Skeletal muscle cell (primary cell): ENCODE measurements around the gene GJB2.
A peak's percentile ranks its signal among the peaks of the same experiment; 100 is the strongest.

Experiments
- DNase-seq: peaks from one replicate; pipeline ENCODE4 v3.0.0-alpha.2; 2010; ENCODE audit warnings: low read depth
- H3K4me3 ChIP-seq: 2 replicates; pipeline ENCODE4 v1.5.1; 2011; ENCODE audit warnings: low read depth, mild to moderate bottlenecking, control low read depth, low read length, moderate library complexity

GJB2 gene

GRCh38 chr13:20192836-20193161 is at the start of gene GJB2:
Gene GJB2, minus strand, starts transcription at chr13:20192938. Its CDS starts 3,357 bp downstream, at chr13:20189581.
- no peak for DNase-seq

GRCh38 chr13:20241593-20241992 is 48.9 kb upstream of the GJB2 start:
- no peak for DNase-seq
- H3K4me3 ChIP-seq: no peak overlapping the region

More at GRCh38 chr13:20192836-20193161, at the start of gene GJB2:
- peak within 1 kb of the TSS; percentile 51 for H3K4me3 ChIP-seq

- no peak for DNase-seq
- H3K4me3 ChIP-seq: no peak overlapping the region
These were observed 47.0 kb upstream of the GJB2 start for GRCh38 chr13:20239748-20240147.

GRCh38 chr13:20232556-20233277 is 40.0 kb upstream of the GJB2 start:
- no peak for DNase-seq
- H3K4me3 ChIP-seq: no peak overlapping the region

- no peak within 1 kb of the TSS for H3K4me3 ChIP-seq
- no peak for DNase-seq
These were observed 39.3 kb upstream of the GJB2 start, which contains the start of gene GJB6 for GRCh38 chr13:20231839-20232555. Gene GJB6, minus strand, starts transcription at chr13:20232319. Its CDS starts 8,839 bp downstream, at chr13:20223480.

GRCh38 chr13:20230913-20231838 is 38.4 kb upstream of the GJB2 start:
- no peak overlapping the region for H3K4me3 ChIP-seq
- DNase-seq: no peak

- DNase-seq: no peak
- H3K4me3 ChIP-seq: no peak overlapping the region
These were observed 35.0 kb upstream of the GJB2 start for GRCh38 chr13:20227730-20228129.

GRCh38 chr13:20227288-20227687 is 34.5 kb upstream of the GJB2 start:
- DNase-seq: no peak
- H3K4me3 ChIP-seq: no peak overlapping the region

- no peak overlapping the region for H3K4me3 ChIP-seq
- no peak for DNase-seq
These were observed 29.8 kb upstream of the GJB2 start for GRCh38 chr13:20222553-20222952.

GRCh38 chr13:20221772-20222171 is 29.0 kb upstream of the GJB2 start:
- DNase-seq: no peak
- H3K4me3 ChIP-seq: no peak overlapping the region

- no peak overlapping the region for H3K4me3 ChIP-seq
- DNase-seq: no peak
These were observed 26.8 kb upstream of the GJB2 start for GRCh38 chr13:20219577-20219976.

- no peak overlapping the region for H3K4me3 ChIP-seq
- DNase-seq: no peak
These were observed 24.4 kb upstream of the GJB2 start for GRCh38 chr13:20217168-20217567.

- H3K4me3 ChIP-seq: no peak overlapping the region
- no peak for DNase-seq
These were observed 17.2 kb upstream of the GJB2 start for GRCh38 chr13:20209948-20210347.

- no peak for DNase-seq
- no peak overlapping the region for H3K4me3 ChIP-seq
These were observed 14.0 kb upstream of the GJB2 start for GRCh38 chr13:20206698-20207235.

GRCh38 chr13:20206065-20206697 is 13.4 kb upstream of the GJB2 start:
- DNase-seq: no peak
- no peak overlapping the region for H3K4me3 ChIP-seq

GRCh38 chr13:20198781-20199180 is 6.0 kb upstream of the GJB2 start:
- DNase-seq: no peak

GRCh38 chr13:20197361-20197834 is 4.7 kb upstream of the GJB2 start:
- H3K4me3 ChIP-seq: no peak overlapping the region
- DNase-seq: peak; percentile 27

More at GRCh38 chr13:20198781-20199180, 6.0 kb upstream of the GJB2 start:
- no peak overlapping the region for H3K4me3 ChIP-seq

GRCh38 chr13:20195801-20196200 is 3.1 kb upstream of the GJB2 start:
- no peak for DNase-seq
- no peak overlapping the region for H3K4me3 ChIP-seq
